Coronary artery (tissue), 2 donors: ENCODE data around the gene PSMG1.
"Not testable (repeated sequence)": the region's sequence is repeated elsewhere in the genome, so short reads cannot be mapped to it uniquely, and the experiment has no call there.

Experiments used
- DNase-seq: peaks from one replicate; pipeline ENCODE4 v3.0.0-alpha.2; 2017; ENCODE audit warnings: low spot score
- H3K27ac ChIP-seq, 2 donors: fragments of 200-600 bp; sonication (generic); one replicate each; pipeline ENCODE4 v1.5.1; 2016 to 2019
- H3K4me3 ChIP-seq: fragments of 200-600 bp; sonication (generic); 2 replicates; pipeline ENCODE4 v1.5.1; 2016; ENCODE audit warnings: mild to moderate bottlenecking, moderate library complexity
- TF ChIP-seq, protein P1 (sequence below): fragments of 200-600 bp; sonication (generic); IDR thresholded peaks from one replicate; pipeline ENCODE4 v1.5.1; 2019; ENCODE audit warnings: antibody characterized with exemption

Gene PSMG1

DNA sequence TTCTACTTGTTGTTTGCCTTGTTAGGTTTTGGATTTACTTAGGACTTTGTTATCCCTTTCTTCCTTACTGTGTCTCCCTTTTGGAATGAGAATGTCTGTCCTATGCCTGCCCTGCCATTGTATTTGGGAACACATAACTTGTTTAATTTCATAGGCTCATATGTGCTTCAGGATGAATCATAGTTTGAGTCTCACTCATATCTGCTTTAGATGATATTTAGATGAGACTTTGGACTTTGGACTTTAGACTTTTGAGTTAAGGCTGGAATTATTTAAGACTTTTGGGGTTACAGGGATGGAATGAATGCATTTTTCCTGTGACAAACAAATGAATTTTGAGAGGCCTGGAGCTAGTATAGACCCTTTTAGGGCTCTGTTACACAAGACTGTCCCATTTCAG, 33.4 kb downstream of the PSMG1 start:
- TF ChIP-seq, protein P1, sequence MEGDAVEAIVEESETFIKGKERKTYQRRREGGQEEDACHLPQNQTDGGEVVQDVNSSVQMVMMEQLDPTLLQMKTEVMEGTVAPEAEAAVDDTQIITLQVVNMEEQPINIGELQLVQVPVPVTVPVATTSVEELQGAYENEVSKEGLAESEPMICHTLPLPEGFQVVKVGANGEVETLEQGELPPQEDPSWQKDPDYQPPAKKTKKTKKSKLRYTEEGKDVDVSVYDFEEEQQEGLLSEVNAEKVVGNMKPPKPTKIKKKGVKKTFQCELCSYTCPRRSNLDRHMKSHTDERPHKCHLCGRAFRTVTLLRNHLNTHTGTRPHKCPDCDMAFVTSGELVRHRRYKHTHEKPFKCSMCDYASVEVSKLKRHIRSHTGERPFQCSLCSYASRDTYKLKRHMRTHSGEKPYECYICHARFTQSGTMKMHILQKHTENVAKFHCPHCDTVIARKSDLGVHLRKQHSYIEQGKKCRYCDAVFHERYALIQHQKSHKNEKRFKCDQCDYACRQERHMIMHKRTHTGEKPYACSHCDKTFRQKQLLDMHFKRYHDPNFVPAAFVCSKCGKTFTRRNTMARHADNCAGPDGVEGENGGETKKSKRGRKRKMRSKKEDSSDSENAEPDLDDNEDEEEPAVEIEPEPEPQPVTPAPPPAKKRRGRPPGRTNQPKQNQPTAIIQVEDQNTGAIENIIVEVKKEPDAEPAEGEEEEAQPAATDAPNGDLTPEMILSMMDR = no peak
- Histone ChIP-seq H3K4me3 (no peak overlapping the region), H3K27ac (no peak overlapping the region)
- no peak for DNase-seq

DNA sequence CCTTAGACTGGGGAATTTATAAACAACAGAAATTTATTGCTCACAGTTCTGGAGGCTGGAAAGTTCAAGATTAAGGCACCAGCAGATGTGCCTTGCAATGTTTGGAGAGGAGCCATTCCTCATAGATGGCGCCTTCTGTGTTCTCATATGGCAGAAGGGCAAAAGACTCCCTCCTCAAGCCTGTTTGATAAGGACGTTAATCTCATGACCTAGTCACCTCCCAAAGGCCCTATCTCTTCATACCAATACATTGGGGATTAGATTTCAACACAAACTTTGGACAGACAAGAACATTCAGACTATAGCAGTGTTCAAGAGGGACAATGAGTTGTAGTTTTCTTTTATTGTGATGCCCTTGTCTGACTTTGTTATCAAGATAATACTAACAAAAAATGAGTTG, 34.3 kb downstream of the PSMG1 start:
- no peak overlapping the region for H3K4me3 ChIP-seq
- DNase-seq = no peak
- H3K27ac ChIP-seq = no peak overlapping the region
- TF ChIP-seq, protein P1 = no peak

GRCh38 chr21:39144191-39144590, 39.1 kb downstream of the PSMG1 start:
- TF ChIP-seq, protein P1 = no peak
- DNase-seq = no peak
- Histone ChIP-seq H3K4me3 (no peak overlapping the region), H3K27ac (no peak overlapping the region)

GRCh38 chr21:39142972-39143371, 40.3 kb downstream of the PSMG1 start:
- no peak for DNase-seq
- Histone ChIP-seq H3K4me3 (no peak overlapping the region), H3K27ac (no peak overlapping the region)
- TF ChIP-seq, protein P1 = no peak

GRCh38 chr21:39141502-39141901, 41.7 kb downstream of the PSMG1 start:
- TF ChIP-seq, protein P1 = no peak
- Histone ChIP-seq H3K4me3 (no peak overlapping the region), H3K27ac (no peak overlapping the region)
- DNase-seq = no peak

GRCh38 chr21:39137248-39138178, 45.7 kb downstream of the PSMG1 start:
- no peak overlapping the region for H3K4me3 ChIP-seq
- H3K27ac ChIP-seq = peak overlapping the region in 1 of 2 donors; percentile 33
- no peak for DNase-seq
- TF ChIP-seq, protein P1 = no peak

DNA sequence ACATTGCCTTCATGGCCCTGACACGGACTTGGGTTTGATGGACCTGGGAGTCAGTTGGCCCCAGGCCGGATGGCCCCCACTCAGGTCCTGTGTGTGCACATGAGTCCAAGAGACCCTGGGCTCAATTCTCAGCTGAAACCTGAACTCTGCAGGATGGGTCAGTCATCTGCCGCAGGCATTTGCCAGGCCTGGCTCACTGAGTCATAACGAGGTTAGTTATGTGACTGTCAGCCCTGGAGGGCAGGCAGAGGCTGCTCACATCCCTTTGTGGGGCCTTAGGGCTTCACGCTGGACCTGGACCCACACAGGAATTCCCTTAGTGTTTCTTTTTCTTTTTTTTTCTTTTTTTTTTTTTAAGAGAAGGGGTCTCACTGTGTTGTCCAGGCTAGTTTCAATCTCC, 46.5 kb downstream of the PSMG1 start:
- TF ChIP-seq, protein P1 = no peak
- no peak for DNase-seq
- Histone ChIP-seq H3K4me3 (no peak overlapping the region), H3K27ac (no peak overlapping the region)

- DNase-seq = not testable (repeated sequence)
Measured at GRCh38 chr21:39136138-39136537, 47.1 kb downstream of the PSMG1 start.

More at GRCh38 chr21:39136138-39136537, 47.1 kb downstream of the PSMG1 start:
- not testable (repeated sequence) for H3K27ac ChIP-seq, H3K4me3 ChIP-seq
